Vagina (tissue), 2 donors: ENCODE results near the gene IGDCC3. TPM values are rescaled to one million over a fixed set of nuclear protein-coding genes. Genes with fewer than 3 reads are reported as not detected.

ENCODE experiments used
- DNase-seq, 2 donors: peaks; one replicate each; pipeline ENCODE4 v3.0.0-alpha.2; 2017; ENCODE audit errors: extremely low spot score in 2 of 2
- H3K27ac ChIP-seq: fragments of 200-600 bp; sonication (generic); one replicate; pipeline ENCODE4 v1.5.1; 2019
- H3K27me3 ChIP-seq: fragments of 200-600 bp; sonication (generic); one replicate; pipeline ENCODE4 v1.5.1; 2019
- H3K36me3 ChIP-seq, 2 donors: fragments of 200-600 bp; sonication (generic); one replicate each; pipeline ENCODE4 v1.5.1; 2017 to 2019
- H3K4me1 ChIP-seq: fragments of 200-600 bp; sonication (generic); one replicate; pipeline ENCODE4 v1.5.1; 2019
- H3K4me3 ChIP-seq, 2 donors: fragments of 200-600 bp; sonication (generic); 1 replicate in 1 of 2; 2 replicates in 1 of 2; pipeline ENCODE4 v1.5.1; 2016 to 2019
- H3K9me3 ChIP-seq: fragments of 200-600 bp; sonication (generic); one replicate; pipeline ENCODE4 v1.5.1; 2019
- CTCF ChIP-seq, 3 experiments: fragments of 450-650 bp in 2 of 3; fragments of 200-600 bp in 1 of 3; sonication (generic) in 1 of 3; IDR thresholded peaks; one replicate each; pipeline ENCODE4 v1.5.1; 2017 to 2019; ENCODE audit warnings: antibody characterized with exemption in 3 of 3, mild to moderate bottlenecking in 2 of 3, moderate library complexity in 2 of 3
- POLR2A ChIP-seq, 2 donors: fragments of 450-650 bp; IDR thresholded peaks; one replicate each; pipeline ENCODE4 v1.6.1; 2017; ENCODE audit warnings: antibody characterized with exemption in 2 of 2, mild to moderate bottlenecking in 2 of 2, moderate library complexity in 2 of 2
- POLR2AphosphoS5 ChIP-seq, 2 donors: sonication (generic); formaldehyde crosslinking; IDR thresholded peaks; one replicate each; pipeline ENCODE4 v1.9.0; 2017; ENCODE audit warnings: antibody characterized with exemption in 2 of 2, mild to moderate bottlenecking in 2 of 2, low read depth in 1 of 2; ENCODE audit not compliant: insufficient read depth in 1 of 2
- intact Hi-C: fragments of 100-400 bp; cut with DNase I; formaldehyde crosslinking; loops from one replicate; pipeline ENCODE4 v1.15.1; 2023
- total RNA-seq: library from RNA; depleted of rRNA; stranded (reverse); fragments of >200 nt; gene quantifications from one replicate; pipeline ENCODE4 v1.2.3, GENCODE V29; 2016

IGDCC3 gene
- total RNA-seq, 1 donor from 2014 or later = 0.49 TPM

- Histone ChIP-seq H3K4me3 (no peak overlapping the region), H3K4me1 (no peaks in the 10 kb centered on the region), H3K27me3 (no peaks in the 10 kb centered on the region), H3K27ac (no peak overlapping the region), H3K9me3 (no peaks in the 10 kb centered on the region), H3K36me3 (no peaks in the 10 kb centered on the region)
- no peak for DNase-seq
- intact Hi-C loops = no loop called here
- no peak for TF ChIP-seq CTCF (IDR thresholded peaks at IDR 0.05)
- TF ChIP-seq POLR2A (IDR thresholded peaks at IDR 0.05) = no peak
- no peak for TF ChIP-seq POLR2AphosphoS5 (IDR thresholded peaks at IDR 0.05; ENCODE audit: insufficient read depth in 1 of 2, low read depth in 1 of 2)
These were observed 32.9 kb downstream of the IGDCC3 start for GRCh38 chr15:65344914-65345275.

GRCh38 chr15:65344214-65344913 lies 33.4 kb downstream of the IGDCC3 start:
- TF ChIP-seq CTCF (IDR thresholded peaks at IDR 0.05) (no peak), POLR2A (IDR thresholded peaks at IDR 0.05) (no peak), POLR2AphosphoS5 (IDR thresholded peaks at IDR 0.05; ENCODE audit: insufficient read depth in 1 of 2, low read depth in 1 of 2) (no peak)
- no peaks in the 10 kb centered on the region for H3K4me1 ChIP-seq
- no peaks in the 10 kb centered on the region for H3K27me3 ChIP-seq
- DNase-seq = no peak
- H3K27ac ChIP-seq = no peak overlapping the region
- no peaks in the 10 kb centered on the region for H3K36me3 ChIP-seq
- no peaks in the 10 kb centered on the region for H3K9me3 ChIP-seq
- no peak overlapping the region for H3K4me3 ChIP-seq
- intact Hi-C loops = no loop called here

- Histone ChIP-seq H3K27me3 (no peaks in the 10 kb centered on the region), H3K27ac (no peak overlapping the region), H3K4me1 (no peaks in the 10 kb centered on the region), H3K4me3 (no peak overlapping the region), H3K9me3 (no peaks in the 10 kb centered on the region), H3K36me3 (no peaks in the 10 kb centered on the region)
- no peak for TF ChIP-seq POLR2AphosphoS5 (IDR thresholded peaks at IDR 0.05; ENCODE audit: insufficient read depth in 1 of 2, low read depth in 1 of 2)
- TF ChIP-seq CTCF (IDR thresholded peaks at IDR 0.05) = no peak
- no peak for TF ChIP-seq POLR2A (IDR thresholded peaks at IDR 0.05)
- intact Hi-C loops = no loop called here
- DNase-seq = no peak
These were observed 34.3 kb downstream of the IGDCC3 start for GRCh38 chr15:65343374-65343981.

GRCh38 chr15:65342493-65342892 lies 35.3 kb downstream of the IGDCC3 start:
- H3K9me3 ChIP-seq = no peaks in the 10 kb centered on the region
- TF ChIP-seq POLR2A (IDR thresholded peaks at IDR 0.05) (no peak), CTCF (IDR thresholded peaks at IDR 0.05) (no peak), POLR2AphosphoS5 (IDR thresholded peaks at IDR 0.05; ENCODE audit: insufficient read depth in 1 of 2, low read depth in 1 of 2) (no peak)
- intact Hi-C loops = no loop called here
- no peak overlapping the region for H3K27ac ChIP-seq
- no peak overlapping the region for H3K4me3 ChIP-seq
- no peak for DNase-seq
- H3K4me1 ChIP-seq = no peaks in the 10 kb centered on the region
- no peaks in the 10 kb centered on the region for H3K36me3 ChIP-seq
- H3K27me3 ChIP-seq = no peaks in the 10 kb centered on the region

- H3K4me3 ChIP-seq = no peak overlapping the region
- no peak overlapping the region for H3K27ac ChIP-seq
- H3K4me1 ChIP-seq = no peaks in the 10 kb centered on the region
- intact Hi-C loops = no loop called here
- no peak for DNase-seq
- no peaks in the 10 kb centered on the region for H3K9me3 ChIP-seq
- H3K36me3 ChIP-seq = no peaks in the 10 kb centered on the region
- H3K27me3 ChIP-seq = no peaks in the 10 kb centered on the region
- no peak for TF ChIP-seq CTCF (IDR thresholded peaks at IDR 0.05)
- TF ChIP-seq POLR2A (IDR thresholded peaks at IDR 0.05) = no peak
- TF ChIP-seq POLR2AphosphoS5 (IDR thresholded peaks at IDR 0.05; ENCODE audit: insufficient read depth in 1 of 2, low read depth in 1 of 2) = no peak
These were observed 37.9 kb downstream of the IGDCC3 start for GRCh38 chr15:65339920-65340319.
